Endodermal cell (in vitro differentiated cells): Measurements from ENCODE around the gene SH3BP5L. TPM values are rescaled to one million over a fixed set of nuclear protein-coding genes. Genes with fewer than 3 reads are reported as not detected.

ENCODE experiments used
- DNase-seq: peaks from one replicate; pipeline ENCODE4 v3.0.0-alpha.2; 2017
- H3K27ac ChIP-seq: 2 replicates; pipeline ENCODE4 v1.5.1; 2013; ENCODE audit warnings: mild to moderate bottlenecking, low read depth, low read length, moderate library complexity
- H3K27me3 ChIP-seq: 2 replicates; pipeline ENCODE4 v1.6.1; 2013; ENCODE audit warnings: mild to moderate bottlenecking, low read length, moderate library complexity; ENCODE audit not compliant: insufficient read depth, control insufficient read depth, poor library complexity, severe bottlenecking
- H3K36me3 ChIP-seq: 2 replicates; pipeline ENCODE4 v1.7.0; 2013; ENCODE audit warnings: mild to moderate bottlenecking, low read length, moderate library complexity; ENCODE audit not compliant: control insufficient read depth, insufficient read depth
- H3K4me1 ChIP-seq: one replicate; pipeline ENCODE4 v1.7.0; 2013; ENCODE audit warnings: low read length; ENCODE audit not compliant: control insufficient read depth, insufficient read depth
- H3K4me3 ChIP-seq: 2 replicates; pipeline ENCODE4 v1.5.1; 2013; ENCODE audit warnings: mild to moderate bottlenecking, low read length, moderate library complexity
- H3K9ac ChIP-seq: 2 replicates; pipeline ENCODE4 v1.6.1; 2013; ENCODE audit warnings: mild to moderate bottlenecking, low read length, moderate library complexity; ENCODE audit not compliant: poor library complexity, severe bottlenecking; ENCODE audit errors: extremely low read depth
- H3K9me3 ChIP-seq: 2 replicates; pipeline ENCODE4 v1.6.1; 2013; ENCODE audit warnings: mild to moderate bottlenecking, low read length, moderate library complexity; ENCODE audit not compliant: control insufficient read depth
- H3K27ac Mint-ChIP-seq: 2 replicates; pipeline ENCODE4 v1.8.0; 2020; ENCODE audit warnings: mixed read lengths
- H3K27me3 Mint-ChIP-seq: 2 replicates; pipeline ENCODE4 v1.8.0; 2021; ENCODE audit warnings: mild to moderate bottlenecking, mixed read lengths; ENCODE audit not compliant: insufficient read depth
- H3K36me3 Mint-ChIP-seq: 2 replicates; pipeline ENCODE4 v1.8.0; 2020; ENCODE audit warnings: low read depth, mixed read lengths
- H3K4me1 Mint-ChIP-seq: 2 replicates; pipeline ENCODE4 v1.8.0; 2020; ENCODE audit warnings: mixed read lengths
- H3K4me3 Mint-ChIP-seq: 2 replicates; pipeline ENCODE4 v1.8.0; 2020; ENCODE audit warnings: mild to moderate bottlenecking, moderate library complexity, mixed read lengths
- H3K9me3 Mint-ChIP-seq: 2 replicates; pipeline ENCODE4 v1.8.0; 2020; ENCODE audit warnings: mild to moderate bottlenecking, mixed read lengths
- CTCF ChIP-seq: fragments of 200-600 bp; sonication (generic); conservative IDR thresholded peaks from 2 replicates; pipeline ENCODE4 v1.5.0; 2021; ENCODE audit warnings: antibody characterized with exemption, mild to moderate bottlenecking
- WGBS, 2 experiments: methylation state at CpG; one replicate each; pipeline versions ENCODE4 v1.1.5 to v1.1.7; 2013; ENCODE audit warnings: missing lambda C conversion rate in 2 of 2, mixed read lengths in 1 of 2; ENCODE audit not compliant: insufficient coverage in 1 of 2, insufficient read length in 1 of 2; 5-methylcytosine and 5-hydroxymethylcytosine counted together
- total RNA-seq, 2 donors: library from RNA; stranded (reverse); fragmentation: NEBNext Ultra II Directional in 1 of 2; extraction: Animal tissue kit (Norgen Biotek cat#: 25700) in 1 of 2; gene quantifications; 2 replicates in 1 of 2; 3 replicates in 1 of 2; pipeline ENCODE4 v1.2.1, GENCODE V29; 2021

The SH3BP5L gene
- total RNA-seq, 2 donors from 2014 or later: 27.2 to 30.2 TPM

GRCh38 chr1:248828845-248829244 lies 3.1 kb upstream of the SH3BP5L start:
- Mint-ChIP-seq H3K9me3 (peaks cover 11% of the 10 kb centered on the region), H3K4me3 (no peak overlapping the region), H3K27me3 (peaks cover 2% of the 10 kb centered on the region), H3K36me3 (peaks cover 6% of the 10 kb centered on the region), H3K4me1 (peaks cover 16% of the 10 kb centered on the region), H3K27ac (no peak overlapping the region)
- H3K27me3 ChIP-seq: peaks cover 5% of the 10 kb centered on the region
- 75 to 89% methylated on average over 1 to 3 of the region's 3 CpGs for WGBS, 2 experiments
- H3K4me1 ChIP-seq: peaks cover 2% of the 10 kb centered on the region
- TF ChIP-seq CTCF: no peak
- no peak overlapping the region for H3K9ac ChIP-seq
- H3K4me3 ChIP-seq: no peak overlapping the region
- H3K27ac ChIP-seq: no peak overlapping the region
- DNase-seq: no peak
- H3K36me3 ChIP-seq: peaks cover 9% of the 10 kb centered on the region
- no peaks in the 10 kb centered on the region for H3K9me3 ChIP-seq

GRCh38 chr1:248825573-248825908 lies 174 bp downstream of the SH3BP5L start:
- no peaks in the 10 kb centered on the region for H3K27me3 Mint-ChIP-seq
- H3K4me1 ChIP-seq: peaks cover 5% of the 10 kb centered on the region
- WGBS, 2 experiments: 0% methylated on average over 2 to 18 of the region's 18 CpGs
- peaks cover 37% of the 10 kb centered on the region for H3K36me3 ChIP-seq
- no peaks in the 10 kb centered on the region for H3K9me3 ChIP-seq
- H3K27ac Mint-ChIP-seq: peak overlapping the region; percentile 98
- H3K4me3 Mint-ChIP-seq: peak overlapping the region; percentile 95
- peak overlapping the region; percentile 97 for H3K4me3 ChIP-seq
- peaks cover 19% of the 10 kb centered on the region for H3K4me1 Mint-ChIP-seq
- H3K9ac ChIP-seq: peak overlapping the region; percentile 97
- H3K27ac ChIP-seq: peak overlapping the region; percentile 65
- no peak for TF ChIP-seq CTCF
- H3K9me3 Mint-ChIP-seq: peaks cover 4% of the 10 kb centered on the region
- H3K36me3 Mint-ChIP-seq: peaks cover 23% of the 10 kb centered on the region
- DNase-seq: no peak
- H3K27me3 ChIP-seq: no peaks in the 10 kb centered on the region

GRCh38 chr1:248825136-248825535 lies 579 bp downstream of the SH3BP5L start:
- Mint-ChIP-seq H3K36me3 (peaks cover 27% of the 10 kb centered on the region), H3K4me1 (peaks cover 19% of the 10 kb centered on the region), H3K27ac (peak overlapping the region; percentile 98), H3K27me3 (no peaks in the 10 kb centered on the region), H3K9me3 (peaks cover 2% of the 10 kb centered on the region), H3K4me3 (peak overlapping the region; percentile 95)
- H3K9me3 ChIP-seq: no peaks in the 10 kb centered on the region
- H3K9ac ChIP-seq: peak overlapping the region; percentile 97
- H3K4me1 ChIP-seq: peaks cover 5% of the 10 kb centered on the region
- no peak for TF ChIP-seq CTCF
- peak overlapping the region; percentile 65 for H3K27ac ChIP-seq
- H3K4me3 ChIP-seq: peak overlapping the region; percentile 97
- H3K27me3 ChIP-seq: no peaks in the 10 kb centered on the region
- 54 to 64% methylated on average over 7 to 10 of the region's 10 CpGs for WGBS, 2 experiments
- DNase-seq: no peak
- peaks cover 41% of the 10 kb centered on the region for H3K36me3 ChIP-seq
